Sigmoid colon (tissue), 4 donors: ENCODE data around the gene RAPGEF2.

Experiments used
- EP300 ChIP-seq, 4 donors: sonication (generic); formaldehyde crosslinking; IDR thresholded peaks; one replicate each; pipeline ENCODE4 v1.6.1; 2017; ENCODE audit warnings: antibody characterized with exemption in 4 of 4
- POLR2A ChIP-seq, 2 donors: fragments of 450-650 bp; IDR thresholded peaks; one replicate each; pipeline ENCODE4 v1.6.1; 2016; ENCODE audit warnings: antibody characterized with exemption in 2 of 2, mild to moderate bottlenecking in 2 of 2, moderate library complexity in 2 of 2
- POLR2AphosphoS5 ChIP-seq, 4 donors: sonication (generic); formaldehyde crosslinking; IDR thresholded peaks; one replicate each; pipeline ENCODE4 v1.6.1; 2017; ENCODE audit warnings: antibody characterized with exemption in 4 of 4
- TF ChIP-seq, protein P1 (sequence below), 4 experiments: fragments of 450-650 bp in 3 of 4; fragments of 200-600 bp in 1 of 4; IDR thresholded peaks; one replicate each; pipeline ENCODE4 v1.5.1; 2016 to 2019; ENCODE audit warnings: antibody characterized with exemption in 4 of 4, mild to moderate bottlenecking in 3 of 4, moderate library complexity in 2 of 4

DNA sequence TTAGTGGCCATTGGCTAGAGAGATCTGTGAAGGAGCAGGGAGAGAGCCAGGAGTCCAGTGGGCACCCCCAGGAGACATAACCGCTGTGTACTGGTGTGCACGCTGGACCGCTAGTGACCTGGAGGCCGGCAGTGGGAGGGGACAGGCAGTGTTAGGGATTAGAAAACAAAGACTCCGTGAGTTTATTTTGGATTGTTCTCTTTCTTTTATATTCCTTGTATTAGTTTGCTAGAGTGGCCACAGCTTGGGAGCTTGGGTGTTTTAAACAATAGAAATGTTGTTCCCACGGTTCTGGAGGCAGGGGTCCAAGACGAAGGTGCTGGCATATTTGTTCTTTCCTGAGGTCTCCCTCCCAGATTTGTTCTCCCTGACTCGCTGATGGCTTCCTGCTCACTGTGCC, 266.4 kb downstream of the RAPGEF2 start:
- TF ChIP-seq, protein P1, sequence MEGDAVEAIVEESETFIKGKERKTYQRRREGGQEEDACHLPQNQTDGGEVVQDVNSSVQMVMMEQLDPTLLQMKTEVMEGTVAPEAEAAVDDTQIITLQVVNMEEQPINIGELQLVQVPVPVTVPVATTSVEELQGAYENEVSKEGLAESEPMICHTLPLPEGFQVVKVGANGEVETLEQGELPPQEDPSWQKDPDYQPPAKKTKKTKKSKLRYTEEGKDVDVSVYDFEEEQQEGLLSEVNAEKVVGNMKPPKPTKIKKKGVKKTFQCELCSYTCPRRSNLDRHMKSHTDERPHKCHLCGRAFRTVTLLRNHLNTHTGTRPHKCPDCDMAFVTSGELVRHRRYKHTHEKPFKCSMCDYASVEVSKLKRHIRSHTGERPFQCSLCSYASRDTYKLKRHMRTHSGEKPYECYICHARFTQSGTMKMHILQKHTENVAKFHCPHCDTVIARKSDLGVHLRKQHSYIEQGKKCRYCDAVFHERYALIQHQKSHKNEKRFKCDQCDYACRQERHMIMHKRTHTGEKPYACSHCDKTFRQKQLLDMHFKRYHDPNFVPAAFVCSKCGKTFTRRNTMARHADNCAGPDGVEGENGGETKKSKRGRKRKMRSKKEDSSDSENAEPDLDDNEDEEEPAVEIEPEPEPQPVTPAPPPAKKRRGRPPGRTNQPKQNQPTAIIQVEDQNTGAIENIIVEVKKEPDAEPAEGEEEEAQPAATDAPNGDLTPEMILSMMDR (IDR thresholded peaks at IDR 0.05), result no peak
- TF ChIP-seq POLR2A (IDR thresholded peaks at IDR 0.05) (no peak), POLR2AphosphoS5 (IDR thresholded peaks at IDR 0.05) (no peak), EP300 (IDR thresholded peaks at IDR 0.05) (no peak)
